ENCODE results near the gene OR6M1.

GRCh38 chr11:123773026-123773425 is 33.1 kb downstream of the OR6M1 start:
- TF ChIP-seq, protein P1, sequence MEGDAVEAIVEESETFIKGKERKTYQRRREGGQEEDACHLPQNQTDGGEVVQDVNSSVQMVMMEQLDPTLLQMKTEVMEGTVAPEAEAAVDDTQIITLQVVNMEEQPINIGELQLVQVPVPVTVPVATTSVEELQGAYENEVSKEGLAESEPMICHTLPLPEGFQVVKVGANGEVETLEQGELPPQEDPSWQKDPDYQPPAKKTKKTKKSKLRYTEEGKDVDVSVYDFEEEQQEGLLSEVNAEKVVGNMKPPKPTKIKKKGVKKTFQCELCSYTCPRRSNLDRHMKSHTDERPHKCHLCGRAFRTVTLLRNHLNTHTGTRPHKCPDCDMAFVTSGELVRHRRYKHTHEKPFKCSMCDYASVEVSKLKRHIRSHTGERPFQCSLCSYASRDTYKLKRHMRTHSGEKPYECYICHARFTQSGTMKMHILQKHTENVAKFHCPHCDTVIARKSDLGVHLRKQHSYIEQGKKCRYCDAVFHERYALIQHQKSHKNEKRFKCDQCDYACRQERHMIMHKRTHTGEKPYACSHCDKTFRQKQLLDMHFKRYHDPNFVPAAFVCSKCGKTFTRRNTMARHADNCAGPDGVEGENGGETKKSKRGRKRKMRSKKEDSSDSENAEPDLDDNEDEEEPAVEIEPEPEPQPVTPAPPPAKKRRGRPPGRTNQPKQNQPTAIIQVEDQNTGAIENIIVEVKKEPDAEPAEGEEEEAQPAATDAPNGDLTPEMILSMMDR (IDR thresholded peaks at IDR 0.05): no peak
- no peak for TF ChIP-seq POLR2AphosphoS5 (IDR thresholded peaks at IDR 0.05)
